GM19452 (cell line): ENCODE data around the gene PHF10.
A peak's percentile ranks its signal among the peaks of the same experiment; 100 is the strongest.
"Not testable (repeated sequence)": the region's sequence is repeated elsewhere in the genome, so short reads cannot be mapped to it uniquely, and the experiment has no call there.

Source experiments
- ATAC-seq: cut with Tn5 transposase; IDR thresholded peaks from one replicate; pipeline ENCODE4 v1.9.1; 2021; ENCODE audit not compliant: unreplicated experiment

Gene PHF10

DNA sequence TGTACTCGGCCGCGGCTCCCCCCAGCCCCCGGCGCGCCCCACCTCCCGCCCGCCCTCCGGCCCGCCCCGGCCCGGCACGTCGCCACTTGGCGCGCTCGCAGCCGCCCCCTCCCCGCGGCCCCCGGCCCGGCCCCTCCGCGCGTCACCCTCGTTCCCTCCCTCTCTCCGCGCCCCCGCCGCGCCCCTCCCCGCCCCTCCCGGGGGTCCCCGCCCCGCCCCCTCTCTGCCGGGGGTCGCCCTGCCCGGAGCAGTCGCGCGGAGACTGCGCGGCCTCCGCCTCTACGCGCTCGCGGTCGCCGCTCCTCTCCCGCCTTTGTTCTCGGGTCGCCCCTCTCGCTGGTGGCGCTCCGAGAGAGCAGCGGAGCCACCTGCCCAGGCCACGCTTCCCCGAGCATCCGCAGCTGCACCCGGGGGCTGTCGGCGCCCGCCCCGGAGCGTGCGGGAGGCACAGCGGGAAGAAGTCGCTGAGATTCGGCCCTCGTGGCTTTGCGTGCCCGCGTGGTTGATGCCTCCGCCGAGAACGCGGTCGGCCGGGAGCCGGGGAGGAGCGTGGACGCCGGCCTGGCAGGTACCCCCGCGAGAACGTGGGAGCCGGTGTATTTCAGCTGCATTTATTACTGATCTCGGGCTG is at the start of gene PHF10:
Gene PHF10, minus strand, starts transcription at position 7 of the 631 bp plus-strand sequence. CDS start 569 bp downstream, outside the sequence.
- peak; percentile 34 for ATAC-seq

DNA sequence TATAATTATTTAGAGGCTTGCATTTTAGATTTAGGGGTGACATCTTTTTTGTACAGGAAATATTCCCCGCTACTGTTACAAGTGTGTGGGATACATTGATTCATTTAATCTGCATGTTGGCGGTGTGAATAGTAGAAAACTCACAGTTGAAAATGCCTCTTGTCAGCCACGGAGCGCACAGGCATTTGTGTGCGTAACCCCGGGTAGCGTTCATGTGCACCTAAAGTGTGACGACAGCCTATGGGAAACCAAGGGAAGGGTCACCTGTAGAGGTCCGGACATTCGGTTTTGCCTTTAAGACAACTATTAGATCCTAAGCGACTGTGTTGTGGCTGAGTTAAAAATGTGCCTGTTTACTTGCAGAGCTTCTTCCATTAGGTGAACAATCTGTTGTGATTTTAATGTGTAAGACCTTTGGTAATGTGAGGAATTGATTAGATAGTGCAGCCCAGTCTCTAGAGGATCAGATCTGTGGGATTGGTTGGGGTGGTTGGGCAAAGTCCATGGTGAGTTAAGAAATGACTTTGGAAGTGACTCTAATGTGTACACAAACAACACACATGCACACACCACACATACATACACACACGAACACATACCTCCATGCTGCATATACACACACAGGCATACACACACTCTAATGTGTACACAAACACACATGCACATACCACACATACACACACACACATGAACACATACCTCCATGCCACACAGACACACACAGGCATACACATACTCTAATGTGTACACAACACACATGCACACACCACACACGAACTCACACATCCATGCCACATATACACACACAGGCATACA is 42.8 kb upstream of the PHF10 start:
- no peak for ATAC-seq

DNA sequence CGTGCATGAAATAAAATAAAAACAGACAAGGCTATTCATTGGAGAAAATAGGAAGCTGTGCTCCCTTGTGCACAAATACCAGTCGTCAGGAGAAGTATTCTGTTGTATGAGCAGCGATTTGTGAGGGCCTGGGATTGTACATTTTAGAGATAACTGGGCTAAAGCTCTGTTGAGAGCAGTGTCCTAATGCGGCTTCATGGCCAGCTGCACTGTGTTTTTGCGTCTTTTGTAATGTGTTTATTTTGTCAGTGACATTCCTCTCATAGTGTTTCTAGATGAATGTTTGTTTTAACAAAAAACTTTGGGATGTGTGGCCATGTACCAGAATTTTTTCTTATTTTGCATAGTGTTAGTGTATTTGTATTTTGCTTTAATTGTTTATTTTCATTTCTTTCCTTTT is 41.9 kb upstream of the PHF10 start:
- no peak for ATAC-seq

DNA sequence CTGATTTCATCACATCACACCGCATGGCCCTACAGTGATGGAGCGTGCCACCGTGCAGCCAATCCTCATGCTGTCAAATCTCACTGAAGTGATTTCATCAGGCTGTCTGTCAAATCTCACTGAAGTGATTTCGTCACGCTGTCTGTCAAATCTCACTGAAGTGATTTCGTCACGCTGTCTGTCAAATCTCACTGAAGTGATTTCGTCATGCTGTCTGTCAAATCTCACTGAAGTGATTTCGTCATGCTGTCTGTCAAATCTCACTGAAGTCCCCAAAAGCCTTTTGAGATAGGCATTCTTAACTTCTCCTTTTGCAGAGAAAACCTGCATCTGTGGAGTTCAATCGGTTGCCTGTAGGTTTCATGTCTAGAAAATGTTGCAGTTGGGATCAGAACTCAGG is 41.5 kb upstream of the PHF10 start:
- ATAC-seq, result not testable (repeated sequence)

DNA sequence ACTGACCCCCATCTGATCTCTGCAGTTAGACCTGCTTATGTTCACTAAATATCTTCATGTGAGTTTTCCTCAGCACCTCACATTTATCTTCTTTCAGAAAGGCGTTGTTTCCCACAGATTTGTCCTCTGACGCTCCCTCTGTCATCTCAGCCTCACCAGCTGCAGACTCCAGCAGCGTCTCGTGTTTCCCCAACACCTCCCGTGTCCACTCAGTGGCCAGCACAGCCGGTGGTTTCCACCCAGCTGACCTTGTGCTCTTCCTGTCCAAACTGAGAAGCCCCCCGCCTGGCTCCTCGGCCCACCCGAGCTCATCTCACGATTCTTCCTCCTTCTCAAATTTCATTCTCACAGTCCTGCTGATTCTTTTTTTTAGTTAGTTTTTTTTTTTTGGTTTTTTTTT is 39.6 kb upstream of the PHF10 start:
- no peak for ATAC-seq

DNA sequence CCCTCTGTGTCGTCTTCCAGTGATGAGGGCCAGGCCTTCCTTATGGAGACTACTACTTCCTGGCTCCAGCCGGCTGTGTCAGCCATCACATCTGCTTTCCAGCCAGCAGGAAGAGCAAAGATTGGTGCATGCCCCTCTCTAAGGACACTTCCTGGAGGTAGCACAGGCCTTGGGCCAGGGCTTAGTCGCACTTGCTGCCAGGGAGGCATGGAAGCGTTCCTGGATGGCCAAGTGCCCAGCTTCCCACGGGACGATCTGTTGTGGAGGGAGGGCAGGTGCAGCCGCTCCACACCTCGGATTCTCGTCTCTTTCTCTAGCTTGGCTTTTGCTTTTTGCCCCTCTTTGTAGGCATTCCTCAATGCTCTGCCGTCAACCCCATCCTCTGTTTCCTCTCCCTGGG is 39.0 kb upstream of the PHF10 start:
- no peak for ATAC-seq

DNA sequence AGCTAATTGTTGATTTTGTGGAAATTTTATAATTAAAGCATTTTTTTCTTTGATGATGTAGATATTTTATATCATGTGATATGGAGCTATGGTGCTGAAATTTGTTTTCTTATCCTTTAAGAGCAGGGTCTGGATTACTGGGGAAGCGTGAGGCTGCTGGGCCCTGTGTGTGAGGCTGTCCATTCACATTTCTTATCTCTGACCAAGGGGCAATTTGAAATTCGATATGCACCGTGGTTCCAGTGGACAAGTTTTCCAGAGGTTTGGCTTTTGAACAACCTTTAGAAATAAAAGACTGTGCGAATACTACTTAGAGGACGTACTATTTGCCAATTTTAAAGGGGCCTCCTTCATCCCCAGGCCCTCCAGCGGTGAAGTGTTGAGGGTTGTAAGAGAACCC is 30.9 kb upstream of the PHF10 start:
- ATAC-seq, result no peak

DNA sequence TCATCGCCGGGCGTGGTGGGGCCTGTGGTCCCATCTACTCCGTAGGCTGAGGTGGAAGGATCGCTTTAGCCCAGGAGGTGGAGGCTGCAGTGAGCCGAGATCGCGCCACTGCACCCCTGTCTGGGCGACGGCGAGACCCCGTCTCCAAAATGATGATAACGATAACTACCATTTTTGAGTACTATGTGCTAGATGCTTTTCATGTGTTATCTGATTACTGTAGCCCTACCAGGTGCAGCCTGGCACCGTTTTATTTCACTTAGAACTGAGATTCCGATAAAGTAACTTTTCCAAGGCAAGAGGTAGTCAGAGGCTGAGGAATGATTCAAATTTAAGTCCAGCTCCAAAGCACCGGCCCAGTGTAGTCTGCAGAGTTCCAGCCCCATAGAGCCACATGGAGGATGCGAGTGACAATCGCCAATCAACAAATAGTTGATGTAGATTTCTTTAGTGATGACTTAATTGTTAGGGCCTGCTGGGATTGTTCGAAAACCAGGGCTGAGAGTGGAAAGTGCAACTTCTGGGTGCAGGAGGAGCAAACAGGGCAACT is 27.8 kb upstream of the PHF10 start:
- ATAC-seq, result no peak

DNA sequence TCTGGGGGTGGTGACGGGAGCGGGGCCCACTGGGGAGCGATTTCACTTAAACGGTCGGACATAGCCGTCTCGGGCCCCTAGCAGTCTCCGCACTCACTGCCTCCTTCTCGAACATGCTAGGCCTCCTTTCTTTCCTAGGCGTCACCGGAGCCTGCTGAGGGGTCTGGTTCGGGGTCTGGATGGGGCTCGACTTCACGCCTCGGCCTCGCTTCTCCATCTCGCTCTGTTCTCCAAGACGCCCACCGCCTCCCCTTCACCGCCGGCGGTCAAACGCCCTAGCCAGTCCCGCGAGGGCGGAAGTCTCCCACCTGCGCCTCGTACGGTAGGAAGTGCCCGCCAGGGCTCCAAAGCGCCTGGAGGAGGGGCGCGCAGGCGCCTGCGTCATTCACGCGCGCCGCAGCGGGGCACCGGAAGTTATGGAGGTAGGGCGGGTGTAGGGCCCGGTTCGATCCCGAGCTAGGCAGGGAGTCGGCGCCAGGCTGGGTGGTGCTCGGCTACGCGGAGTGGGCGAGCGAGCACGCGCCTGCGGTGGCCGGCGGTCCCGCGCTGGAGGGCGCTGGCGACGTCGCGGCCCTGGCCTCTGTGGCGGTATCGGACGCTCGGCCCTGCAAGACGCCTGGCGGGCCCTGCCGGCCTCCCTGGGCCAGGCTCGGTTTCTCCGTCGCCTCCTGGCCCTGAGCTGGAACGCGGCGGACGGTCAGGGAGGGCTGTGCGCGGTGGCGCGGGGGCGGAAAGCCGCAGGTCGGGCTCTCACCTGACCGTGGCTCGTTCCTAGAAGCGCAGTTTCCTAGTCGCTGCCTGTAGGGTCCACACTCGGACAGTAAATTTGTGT is 27.2 kb upstream of the PHF10 start, which contains the start of the genes DYNLT2 and ERMARD:
Gene DYNLT2, minus strand, starts transcription at position 331 of the 832 bp plus-strand sequence. Its CDS starts 114 bp downstream, at position 217.
Gene ERMARD, plus strand, starts transcription at position 381 of the 832 bp plus-strand sequence. Its CDS starts 36 bp downstream, at position 417.
- peak; percentile 94 for ATAC-seq

DNA sequence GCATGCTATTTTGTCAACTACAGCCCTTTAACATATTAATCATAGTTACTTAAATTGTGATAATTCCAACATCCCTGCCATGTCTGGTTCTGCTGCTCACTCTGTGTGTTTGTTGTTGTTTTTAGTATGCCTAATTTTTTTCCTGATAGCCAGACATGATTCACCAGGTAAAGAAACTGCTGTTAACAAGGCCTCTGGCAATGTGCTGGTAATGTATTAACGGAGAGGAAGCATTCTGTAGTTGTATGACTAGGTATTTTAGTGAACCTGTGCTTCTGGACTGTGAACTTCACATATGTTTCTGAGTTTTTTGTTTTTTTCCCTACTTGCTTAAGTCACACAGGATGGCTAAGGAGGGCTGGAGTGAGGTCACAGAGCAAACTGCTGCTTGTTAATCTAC is 22.3 kb upstream of the PHF10 start:
- ATAC-seq, result no peak

DNA sequence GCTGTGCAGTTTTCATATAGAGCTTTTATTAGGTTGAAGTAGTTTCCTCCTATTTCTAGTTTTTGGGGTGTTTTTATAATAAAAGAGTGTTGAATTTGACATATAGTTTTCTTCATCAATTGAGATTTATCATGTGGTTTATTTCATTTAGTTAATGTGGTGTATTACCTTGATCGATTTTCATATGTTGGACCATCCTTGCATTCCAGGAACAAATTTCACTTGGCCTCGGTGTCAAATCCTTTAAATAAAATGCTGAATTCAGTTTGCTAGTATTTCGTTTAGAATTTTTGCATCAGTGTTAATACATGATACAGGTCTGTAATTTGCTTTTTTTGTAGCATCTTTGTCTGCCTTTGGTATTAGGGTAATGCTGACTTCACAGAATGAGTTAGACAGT is 21.1 kb upstream of the PHF10 start:
- no peak for ATAC-seq

DNA sequence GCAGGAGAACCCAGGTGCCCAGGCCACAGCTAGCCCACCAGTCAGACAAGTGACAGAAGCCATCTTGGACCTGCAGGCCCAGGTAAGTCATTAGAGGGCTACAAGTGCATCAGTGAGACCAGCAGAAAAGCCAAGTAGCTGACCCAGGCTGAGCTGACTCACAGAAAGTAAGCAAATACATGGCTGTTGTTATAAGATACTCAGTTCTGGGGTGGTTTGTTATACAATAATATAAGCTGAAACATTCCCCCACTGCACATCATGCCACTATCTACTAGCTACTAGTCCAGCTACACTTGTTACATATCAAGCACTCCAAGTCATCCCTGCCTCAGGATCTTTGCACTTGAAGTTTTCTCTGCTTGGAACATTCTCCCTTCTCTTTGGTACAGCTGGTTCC is 17.0 kb upstream of the PHF10 start:
- ATAC-seq, result no peak

DNA sequence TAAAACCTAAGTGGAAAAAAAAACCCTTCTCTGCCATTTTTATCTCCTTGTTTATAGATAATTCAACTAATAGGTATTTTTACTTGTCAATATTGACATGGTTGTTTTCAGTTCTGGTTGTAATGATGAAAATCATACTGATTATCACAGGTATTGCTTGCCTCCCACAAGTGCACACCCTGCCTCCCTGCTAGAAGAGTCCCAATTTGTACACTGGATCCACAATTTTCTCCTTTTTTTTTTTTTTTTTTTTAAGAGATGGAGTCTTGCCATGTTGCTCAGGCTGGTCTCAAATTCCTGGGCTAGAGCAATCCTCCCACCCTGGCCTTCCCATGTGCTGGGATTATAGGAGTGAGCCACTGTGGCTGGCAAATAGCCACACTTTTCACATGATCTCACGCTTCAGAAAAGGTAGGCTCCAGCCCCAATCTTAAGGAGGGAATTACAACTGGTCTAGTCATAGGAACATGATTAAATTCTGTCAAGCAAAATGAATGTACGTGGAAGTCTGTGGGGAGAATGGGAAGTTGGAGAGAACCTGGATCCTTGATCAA is 14.8 kb upstream of the PHF10 start:
- ATAC-seq, result no peak

DNA sequence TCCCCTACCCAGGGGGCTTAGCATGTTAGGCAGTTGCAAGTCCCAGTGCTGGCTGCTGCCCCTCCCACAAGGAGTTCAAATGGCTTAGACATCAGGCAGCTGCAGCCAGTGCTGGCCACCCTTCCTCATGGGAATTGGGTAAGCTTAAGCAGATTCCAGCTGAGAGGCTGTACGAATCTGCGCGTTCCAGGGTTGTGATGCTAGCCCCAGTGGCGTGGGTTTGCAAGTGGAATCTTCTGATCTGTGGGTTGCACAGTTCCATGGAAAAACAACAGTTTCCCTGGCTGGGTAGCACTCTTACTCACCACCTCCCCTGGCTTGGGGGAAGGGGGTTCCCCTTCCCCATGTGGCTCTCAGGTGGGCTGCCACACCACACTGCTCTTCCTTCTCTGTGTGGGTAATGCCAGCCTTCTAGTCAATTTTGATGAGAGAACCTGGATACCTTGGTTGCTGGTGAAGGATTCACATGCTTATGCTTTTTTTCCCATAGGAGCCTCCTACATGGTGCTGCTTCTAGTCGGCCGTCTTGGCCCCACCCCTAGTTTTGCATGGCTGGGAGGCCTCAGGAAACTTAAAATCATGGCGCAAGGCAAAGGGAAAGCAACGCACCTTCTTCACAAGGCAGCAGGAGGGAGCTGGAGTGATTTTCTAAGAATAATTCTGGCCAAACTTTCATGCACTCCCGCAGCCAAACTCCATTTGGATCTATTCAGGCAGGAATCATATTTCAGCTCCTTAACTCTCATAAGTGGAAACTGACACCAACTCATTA is 14.1 kb upstream of the PHF10 start:
- no peak for ATAC-seq

DNA sequence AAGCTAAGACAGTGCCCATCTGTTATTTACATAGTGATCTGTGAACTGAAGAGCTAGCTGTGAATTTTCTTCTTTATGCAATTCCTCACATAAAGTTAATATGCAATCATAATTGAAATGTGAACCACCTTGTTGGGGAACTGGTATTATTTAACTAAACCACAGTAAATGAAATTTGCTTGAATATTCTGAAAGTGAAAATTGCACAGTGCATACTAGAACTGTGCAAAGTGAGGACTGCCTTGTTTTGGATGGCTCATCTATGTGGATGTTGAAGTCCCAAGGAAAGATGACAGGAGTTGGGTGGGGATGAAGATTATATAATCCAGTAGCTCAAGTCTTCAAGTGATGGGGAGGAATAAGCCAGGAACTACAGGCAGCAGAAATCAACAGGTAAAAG is 5.7 kb upstream of the PHF10 start:
- ATAC-seq, result no peak

DNA sequence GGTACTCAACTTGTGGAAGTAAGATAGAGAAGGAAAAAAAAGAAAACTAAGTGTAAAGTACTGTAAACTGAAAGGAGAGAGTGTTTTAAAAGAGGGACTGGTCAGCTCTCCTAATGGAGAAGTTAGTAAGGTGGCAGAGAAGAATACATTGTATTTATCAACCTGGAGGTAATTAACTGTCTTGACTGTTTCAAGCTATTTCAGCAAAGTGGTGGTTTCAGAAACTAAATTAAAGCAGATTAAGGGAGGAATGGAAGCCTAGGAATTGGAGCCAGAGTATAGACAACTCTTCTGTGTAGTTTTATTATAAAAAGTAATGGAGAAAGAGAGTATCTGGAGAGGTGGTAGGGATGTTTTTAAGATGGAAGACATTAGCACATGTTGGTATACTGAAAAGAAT is 2.7 kb upstream of the PHF10 start:
- ATAC-seq, result no peak

DNA sequence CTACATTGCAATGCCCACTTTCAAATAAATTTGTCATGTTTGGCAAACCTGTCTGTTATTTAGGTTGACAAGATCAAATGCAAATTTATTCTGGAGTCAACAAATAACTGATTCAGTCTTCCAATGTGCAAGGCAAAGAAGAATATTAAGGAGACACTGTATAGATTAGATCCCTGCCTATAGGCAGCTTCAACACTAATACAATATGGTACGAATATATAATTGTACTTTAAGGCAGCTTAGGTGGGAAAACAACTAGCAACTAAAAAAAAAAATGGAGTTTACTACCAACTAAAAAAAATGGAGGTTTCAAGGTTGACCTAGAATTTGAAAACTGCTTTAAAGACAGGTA is 1.7 kb upstream of the PHF10 start:
- no peak for ATAC-seq

DNA sequence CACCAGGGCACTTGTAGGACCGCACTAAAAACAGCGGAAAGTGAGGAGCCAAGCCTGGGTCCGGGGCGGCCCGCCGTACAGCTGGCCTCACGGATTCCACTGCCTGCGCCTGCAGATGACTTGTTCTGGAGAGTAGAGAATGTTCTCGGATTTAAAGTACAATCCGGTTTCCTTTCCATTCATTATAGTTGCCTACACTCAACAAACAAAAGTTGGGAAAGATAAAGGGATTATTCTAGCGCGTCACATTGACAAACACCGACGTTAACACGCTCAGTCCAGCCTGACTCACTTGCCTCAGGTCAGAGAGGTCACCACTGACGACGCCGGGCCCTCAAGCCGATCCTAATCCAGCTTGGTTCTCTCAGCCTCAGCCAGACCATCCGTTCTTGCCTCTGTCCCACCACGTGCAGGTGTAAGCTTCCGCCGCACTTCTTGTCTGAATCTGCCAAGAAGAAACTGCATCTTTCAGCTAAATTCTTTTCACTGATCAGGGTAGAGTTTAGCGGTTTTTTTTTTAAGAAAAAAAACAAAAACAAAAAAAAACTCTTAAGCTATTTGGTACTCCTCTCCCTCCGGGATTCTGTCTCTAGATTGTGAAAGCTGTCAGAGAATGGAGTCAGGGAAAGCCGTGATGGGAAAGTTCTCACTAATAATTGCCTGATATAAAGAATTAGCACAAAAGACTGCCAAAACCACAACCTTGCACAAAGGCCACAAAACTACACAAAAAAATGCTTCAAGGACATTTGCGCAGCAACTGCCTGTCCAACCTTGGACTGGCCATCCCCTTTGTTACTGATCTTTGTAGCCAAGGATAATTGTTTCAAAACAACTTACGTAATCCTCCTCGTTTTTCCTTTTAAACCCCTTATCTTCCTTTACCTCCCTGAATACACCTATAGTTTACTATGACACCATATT is 1.1 kb upstream of the PHF10 start:
- ATAC-seq, result no peak

DNA sequence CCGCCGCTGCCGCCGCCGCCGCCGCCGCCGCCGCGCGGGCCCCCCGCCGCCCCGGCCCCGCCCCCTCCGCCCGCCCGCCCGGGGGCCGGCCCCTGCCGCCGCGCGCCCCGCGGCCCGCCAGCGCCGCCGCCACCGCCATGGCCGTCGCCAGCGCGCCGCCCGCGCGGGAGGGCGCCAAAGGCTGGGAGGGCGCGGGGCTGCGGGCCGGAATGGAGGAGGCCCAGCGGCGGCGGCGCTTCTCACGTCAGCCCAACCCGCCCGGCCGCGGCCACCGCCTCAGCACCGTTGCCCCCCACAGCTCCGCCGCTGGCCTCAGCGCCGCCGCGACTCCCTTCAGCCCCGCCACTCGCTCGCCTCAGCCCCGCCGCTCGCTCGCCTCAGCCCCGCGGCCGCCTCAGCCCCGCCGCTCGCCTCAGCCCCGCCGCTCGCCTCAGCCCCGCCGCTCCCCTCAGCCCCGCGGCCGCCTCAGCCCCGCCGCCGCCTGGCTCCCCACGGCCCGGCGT is 258 bp downstream of the PHF10 start:
- peak; percentile 35 for ATAC-seq
